Measurements from ENCODE around the gene TIGD4. TPM values are rescaled to one million over a fixed set of nuclear protein-coding genes. Genes with fewer than 3 reads are reported as not detected.
A peak's percentile ranks its signal among the peaks of the same experiment; 100 is the strongest.

TIGD4 gene
- total RNA-seq, 1 donor from 2014 or later, result 0.10 TPM

DNA sequence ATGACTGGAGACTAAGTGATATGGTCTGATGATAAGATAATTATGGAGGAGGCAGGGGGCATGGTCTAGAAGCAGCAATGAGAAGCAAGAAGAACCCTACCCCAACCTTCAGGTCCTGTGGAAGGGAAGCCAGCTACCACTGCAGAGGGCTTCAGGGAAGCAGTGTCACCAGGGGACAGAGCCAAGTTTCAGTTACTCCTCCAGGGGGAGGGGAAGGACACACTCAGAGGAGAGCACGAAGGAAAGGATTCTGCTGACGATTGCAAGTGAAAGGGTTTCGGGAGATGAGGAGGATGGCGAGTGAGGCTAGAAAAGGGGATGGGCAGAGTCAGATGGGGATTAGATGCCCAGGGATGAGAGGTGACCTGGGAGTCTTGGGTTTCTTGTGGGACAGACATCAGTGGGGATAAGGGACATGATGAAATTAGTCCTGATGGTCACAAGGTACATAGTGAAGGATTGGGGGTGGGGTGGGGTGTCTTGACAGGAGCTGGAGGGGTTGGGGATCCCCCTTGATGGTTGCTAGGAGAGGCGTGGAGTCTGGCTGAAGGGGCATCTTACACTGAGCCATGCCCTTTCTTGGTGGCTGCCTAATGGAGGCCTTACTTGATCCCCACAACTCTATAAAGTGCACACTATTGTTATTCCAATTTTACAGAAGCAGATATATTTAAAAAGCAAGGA is 45.4 kb downstream of the TIGD4 start:
- no peak for DNase-seq
- peak; percentile 21 for ATAC-seq
- intact Hi-C loops (cut with micrococcal nuclease), result loop anchor here (10.0 kb wide), 1 partner anchor 229 kb away; no protein-coding TSS in a partner anchor

DNA sequence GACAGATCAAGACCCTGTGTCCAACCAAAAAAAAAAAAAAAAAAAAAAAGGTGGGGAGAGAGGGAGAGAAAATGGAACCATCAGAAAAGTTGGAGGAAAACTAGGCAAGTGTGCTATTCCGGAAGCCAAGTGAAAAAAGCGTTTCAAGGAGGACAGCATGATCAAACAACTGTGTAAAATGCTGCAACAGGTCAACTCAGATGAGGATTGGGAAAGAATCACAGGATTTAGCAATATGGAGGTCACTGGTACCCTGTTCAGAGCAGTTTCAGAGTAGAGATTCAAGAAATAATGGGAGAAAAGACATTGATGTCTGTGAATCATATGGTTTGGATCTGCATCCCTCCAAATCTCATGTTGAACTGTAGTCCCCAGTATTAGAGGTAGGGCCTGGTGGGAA is 47.5 kb downstream of the TIGD4 start:
- no peak for ATAC-seq

DNA sequence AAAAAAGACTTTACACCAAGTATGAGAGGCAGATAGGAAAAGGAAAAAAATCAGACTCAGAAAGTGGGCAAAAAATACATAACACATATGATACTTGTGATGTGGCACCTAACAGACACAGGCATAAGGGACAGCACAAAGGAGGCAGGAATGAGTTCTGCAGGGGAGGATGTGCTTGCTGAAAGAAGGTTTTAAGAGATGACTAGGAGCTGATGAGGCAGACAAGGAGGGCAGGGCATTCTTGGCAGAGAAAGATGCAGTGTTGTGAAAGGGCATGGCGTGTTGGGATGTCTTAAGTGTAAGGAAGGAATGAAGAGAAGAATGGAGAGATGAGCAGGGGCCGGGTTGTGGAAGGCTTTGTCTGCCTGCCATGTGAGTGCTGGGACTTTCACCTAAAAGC is 50.1 kb downstream of the TIGD4 start:
- intact Hi-C loops (cut with micrococcal nuclease), result no loop called here
- ATAC-seq, result no peak

More for the DNA sequence above, 47.5 kb downstream of the TIGD4 start:
- intact Hi-C loops (cut with micrococcal nuclease), result loop anchor here (10.0 kb wide), 1 partner anchor 227 kb away; no protein-coding TSS in a partner anchor
- no peak for DNase-seq

DNA sequence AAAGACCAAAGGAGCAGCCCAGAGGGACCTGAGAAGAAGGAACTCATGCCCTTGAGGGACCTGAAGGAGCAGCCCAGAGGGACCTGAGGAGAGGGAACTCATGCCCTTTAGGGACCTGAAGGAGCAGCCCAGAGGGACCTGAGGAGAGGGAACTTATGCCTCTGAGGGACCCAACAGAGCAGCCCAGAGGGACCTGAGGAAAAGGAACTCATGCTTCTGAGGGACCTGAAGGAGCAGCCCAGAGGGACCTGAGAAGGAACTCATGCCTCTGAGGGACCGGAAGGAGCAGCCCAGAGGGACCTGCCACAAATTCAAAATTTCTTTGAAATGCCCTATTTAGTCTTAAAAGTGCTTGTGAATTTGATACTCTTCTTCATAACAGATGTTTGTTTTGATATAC is 51.2 kb downstream of the TIGD4 start:
- DNase-seq, result no peak
- no peak for ATAC-seq
- intact Hi-C loops (cut with micrococcal nuclease), result no loop called here

More for the DNA sequence above, 50.1 kb downstream of the TIGD4 start:
- no peak for DNase-seq

DNA sequence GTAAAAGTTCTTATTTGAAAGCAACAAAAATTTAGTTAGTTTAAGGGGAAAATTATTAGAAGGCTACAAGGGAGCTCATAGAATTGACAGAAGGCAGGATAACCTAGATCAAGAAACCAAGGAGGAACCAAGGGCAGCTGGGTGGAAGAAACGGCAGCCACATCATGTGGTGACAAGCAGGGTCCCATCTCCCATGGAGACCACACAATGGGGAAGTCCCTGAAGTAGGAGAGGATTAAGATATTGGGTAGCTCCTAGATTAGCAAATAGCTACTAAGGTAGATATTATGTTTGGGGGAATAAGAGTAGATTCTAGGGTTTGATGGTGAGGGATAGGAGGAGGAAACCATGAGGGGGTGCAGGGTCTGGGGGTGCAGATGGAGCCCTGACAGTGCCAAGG is 51.7 kb downstream of the TIGD4 start:
- DNase-seq (no peak), ATAC-seq (no peak)
- intact Hi-C loops (cut with micrococcal nuclease), result no loop called here

GRCh38 chr4:152724494-152724893 is 55.0 kb downstream of the TIGD4 start:
- intact Hi-C loops (cut with micrococcal nuclease), result no loop called here
- DNase-seq (no peak), ATAC-seq (no peak)

DNA sequence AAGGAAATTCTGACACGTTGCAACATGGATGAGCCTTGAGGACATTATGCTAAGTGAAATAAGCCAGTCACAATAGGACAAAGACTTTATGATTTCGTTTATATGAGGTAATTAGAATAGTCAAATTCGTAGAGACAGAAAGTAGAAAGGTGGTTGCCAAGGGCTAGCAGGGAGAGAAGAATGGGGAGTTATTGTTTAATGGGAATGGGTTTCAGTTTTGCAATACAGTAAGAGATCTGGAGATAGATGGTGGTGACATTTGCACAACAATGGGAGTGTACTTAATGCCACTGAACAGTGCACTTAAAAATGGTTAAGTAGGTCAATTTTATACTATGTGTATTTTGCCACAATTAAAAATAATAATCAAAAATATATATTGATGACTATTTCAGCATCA is 56.3 kb downstream of the TIGD4 start:
- DNase-seq (no peak), ATAC-seq (no peak)
- intact Hi-C loops (cut with micrococcal nuclease), result no loop called here

DNA sequence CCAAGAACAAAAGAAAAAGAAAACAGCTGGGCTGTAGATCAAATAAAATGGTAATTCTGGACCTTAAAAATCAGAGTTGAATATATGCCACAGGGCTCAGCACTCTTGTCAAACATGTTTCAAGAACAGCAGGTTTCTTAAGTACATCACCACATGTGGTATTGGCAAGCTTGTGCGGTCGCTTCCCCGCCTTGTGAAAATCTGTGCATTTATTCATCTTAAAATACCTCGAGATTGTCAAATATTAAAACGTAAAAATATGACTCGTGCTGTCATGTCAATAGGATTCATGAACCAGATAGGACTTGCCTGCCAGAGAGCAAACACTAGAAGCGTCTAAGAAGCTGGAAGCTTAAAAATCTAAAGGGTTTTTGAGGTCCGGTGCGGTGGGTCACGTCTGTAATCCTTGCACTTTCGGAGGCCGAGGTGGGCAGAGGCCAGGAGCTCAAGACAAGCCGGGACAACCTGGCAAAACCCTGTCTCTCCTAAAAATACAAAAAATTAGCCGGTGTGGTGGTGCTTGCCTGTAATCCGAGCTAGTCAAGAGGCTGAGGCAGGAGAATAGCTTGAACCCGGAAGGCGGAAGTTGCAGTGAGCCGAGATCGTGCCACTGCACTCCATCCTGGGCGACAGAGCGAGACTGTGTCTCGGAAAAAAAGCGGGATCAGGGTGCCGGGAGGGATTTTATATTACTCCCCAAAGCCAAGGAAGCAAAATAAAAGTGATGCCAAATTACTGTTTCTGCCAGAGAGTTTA is 59.6 kb downstream of the TIGD4 start:
- intact Hi-C loops (cut with micrococcal nuclease), result no loop called here
- DNase-seq, result no peak
- ATAC-seq, result no peak

Other genes with a start within 250 kb of the TIGD4 start
- gene FBXW7, start 243.6 kb downstream of the TIGD4 start, total RNA-seq, result 59.4 TPM
- gene TMEM154, start 99.7 kb downstream of the TIGD4 start, total RNA-seq, result 3.3 TPM
- 14.3 TPM for gene ARFIP1, start 224 bp upstream of the TIGD4 start, total RNA-seq
- 0.35 TPM for gene FHDC1, start 156.6 kb upstream of the TIGD4 start, total RNA-seq